ENCODE measurements around the gene CLEC16A. TPM values are rescaled to one million over a fixed set of nuclear protein-coding genes. Genes with fewer than 3 reads are reported as not detected.
A peak's percentile ranks its signal among the peaks of the same experiment; 100 is the strongest.

Gene CLEC16A
- total and polyA plus RNA-seq, 9 of the 15 experiments (the other 6 are each of a cell fraction or from before 2014, with no cell fraction given): 1.00 to 22.3 (median 10.0) TPM

GRCh38 chr16:11151156-11151884 lies 207.0 kb downstream of the CLEC16A start:
- no peak for ATAC-seq
- H3K9me3 ChIP-seq (replicated peaks; ENCODE audit: control insufficient read depth, insufficient read depth, low read depth, low read length): no peaks in the 10 kb centered on the region
- H3K27me3 ChIP-seq (ENCODE audit: control insufficient read depth in 2 of 2, insufficient read depth in 2 of 2, low read length in 2 of 2): no peaks in the 10 kb centered on the region
- H3K27ac ChIP-seq (ENCODE audit: extremely low read depth, low read depth, low read length): no peak overlapping the region
- H4K20me1 ChIP-seq (replicated peaks; ENCODE audit: control insufficient read depth, insufficient read depth, low read length): peaks cover 3% of the 10 kb centered on the region; the same call in 1 of the 2 replicates
- DNase-seq (ENCODE audit: extremely low read depth in 1 of 4, low spot score in 3 of 4): no peak
- H3K4me3 ChIP-seq: no peak overlapping the region
- peaks cover 4% of the 10 kb centered on the region for H3K9me1 ChIP-seq (ENCODE audit: control insufficient read depth, insufficient read depth, low read length)
- peaks cover 35 to 39% of the 10 kb centered on the region in 2 experiments for H3K4me1 ChIP-seq (replicated peaks in 1 of 2; ENCODE audit: control insufficient read depth in 2 of 2, insufficient read depth in 2 of 2, low read length in 2 of 2)
- POLR2A ChIA-PET: interaction anchor here (0.5 to 1.2 kb wide), 3 partner anchors 13 to 570 kb away, joined by 3 to 5 read pairs (median 4); no protein-coding TSS in a partner anchor
- no peak overlapping the region for H3K4me2 ChIP-seq (ENCODE audit: insufficient read depth, low read length)
- 76% methylated on average over 9 of the region's 9 CpGs for WGBS (ENCODE audit: insufficient coverage, low coverage, missing lambda C conversion rate)
- no TSS peak for BruUV-seq (replicated peaks)
- in situ Hi-C loops (cut with MboI) (no loop called here), intact Hi-C loops (cut with micrococcal nuclease) (loop anchor here (5.0 kb wide), 1 partner anchor 44 kb away; no protein-coding TSS in a partner anchor)
- no peaks in the 10 kb centered on the region; the same call in 2 of the 3 replicates for H3K36me3 ChIP-seq (ENCODE audit: control insufficient read depth, insufficient read depth, low read length)
- no peak overlapping the region for H3K9ac ChIP-seq (ENCODE audit: insufficient read depth in 1 of 2, low read depth in 2 of 2, low read length in 2 of 2)
- no peak for FAIRE-seq
- H2AFZ ChIP-seq (ENCODE audit: low read depth, low read length): no peak overlapping the region
- CTCF ChIA-PET (ENCODE audit: low intra/inter-chr PET ratio): no interaction called here
- H3K79me2 ChIP-seq (ENCODE audit: control insufficient read depth, insufficient read depth, low read length): no peaks in the 10 kb centered on the region
- TF ChIP-seq POLR3A (IDR thresholded peaks at IDR 0.05; ENCODE audit: borderline replicate concordance, extremely low read depth, insufficient read depth, insufficient read length) (no peak), SRSF7 (optimal IDR thresholded peaks at IDR 0.05; ENCODE audit: low read depth, low read length) (no peak), EZH2 (IDR thresholded peaks at IDR 0.05; ENCODE audit: borderline replicate concordance, low read depth, low read length) (no peak), PHF21A (IDR thresholded peaks at IDR 0.05; ENCODE audit: borderline replicate concordance, low read depth) (0 out of 2 replicates have a peak, but pooled peaks have one; percentile 48), RAD51 (IDR thresholded peaks at IDR 0.05; ENCODE audit: borderline replicate concordance, low read depth) (no peak), ESRRB (CRISPR knock-in tag; IDR thresholded peaks at IDR 0.05; ENCODE audit: borderline replicate concordance) (no peak), KDM1A (IDR thresholded peaks at IDR 0.05) (peak; percentile 49 to 57; a peak in 1 of 4 replicates), MCM3 (IDR thresholded peaks at IDR 0.05) (no peak), NR0B1 (IDR thresholded peaks at IDR 0.05; ENCODE audit: partially characterized antibody) (no peak), KDM5B (IDR thresholded peaks at IDR 0.05; ENCODE audit: insufficient replicate concordance, low read depth, low read length) (no peak), GTF2B (IDR thresholded peaks at IDR 0.05; ENCODE audit: extremely low read depth, insufficient read length) (no peak), CBX1 (IDR thresholded peaks at IDR 0.05; ENCODE audit: low read depth) (no peak), NFIC (IDR thresholded peaks at IDR 0.05) (peak; percentile 62), E2F3 (CRISPR knock-in tag; IDR thresholded peaks at IDR 0.05) (no peak), HNRNPK (IDR thresholded peaks at IDR 0.05; ENCODE audit: low read depth, low read length, poor library complexity, severe bottlenecking) (no peak), ZC3H4 (CRISPR knock-in tag; IDR thresholded peaks at IDR 0.05; ENCODE audit: borderline replicate concordance) (no peak)
- TF ChIP-seq, protein P1, sequence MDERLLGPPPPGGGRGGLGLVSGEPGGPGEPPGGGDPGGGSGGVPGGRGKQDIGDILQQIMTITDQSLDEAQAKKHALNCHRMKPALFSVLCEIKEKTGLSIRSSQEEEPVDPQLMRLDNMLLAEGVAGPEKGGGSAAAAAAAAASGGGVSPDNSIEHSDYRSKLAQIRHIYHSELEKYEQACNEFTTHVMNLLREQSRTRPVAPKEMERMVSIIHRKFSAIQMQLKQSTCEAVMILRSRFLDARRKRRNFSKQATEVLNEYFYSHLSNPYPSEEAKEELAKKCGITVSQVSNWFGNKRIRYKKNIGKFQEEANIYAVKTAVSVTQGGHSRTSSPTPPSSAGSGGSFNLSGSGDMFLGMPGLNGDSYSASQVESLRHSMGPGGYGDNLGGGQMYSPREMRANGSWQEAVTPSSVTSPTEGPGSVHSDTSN (CRISPR knock-in tag; IDR thresholded peaks at IDR 0.05; ENCODE audit: low read depth): no peak
- TF ChIP-seq, protein P1 (tag; conservative IDR thresholded peaks at IDR 0.05; ENCODE audit: low read depth): peak; percentile 45; the same call in 1 of the 2 replicates

Measured in K562 (cell line).